EL (cell line): ENCODE data around the gene NUTM1.
"Not testable (repeated sequence)": the region's sequence is repeated elsewhere in the genome, so short reads cannot be mapped to it uniquely, and the experiment has no call there.

Experiments
- DNase-seq: peaks from one replicate; pipeline ENCODE4 v3.0.0-alpha.2; 2016

NUTM1 gene

DNA sequence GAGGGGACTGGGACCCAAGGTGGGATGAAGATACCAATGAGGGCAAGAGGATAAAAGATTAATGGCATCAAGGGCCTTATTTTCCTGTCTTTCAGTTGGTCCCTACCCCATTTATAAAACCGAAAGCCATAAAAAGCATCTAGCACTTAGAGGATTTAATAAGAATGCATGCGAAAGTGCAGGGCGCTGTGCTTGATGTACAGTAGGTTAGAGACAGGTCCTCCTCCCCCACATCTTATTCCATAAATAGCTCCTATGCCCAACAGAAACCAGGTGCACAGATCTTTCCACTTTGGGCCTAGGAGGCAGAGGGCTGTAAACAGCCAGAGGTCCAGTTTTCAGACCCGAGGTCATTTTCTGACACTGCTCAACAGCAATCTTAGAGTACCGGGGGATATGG lies 22.7 kb downstream of the NUTM1 start:
- no peak for DNase-seq

DNA sequence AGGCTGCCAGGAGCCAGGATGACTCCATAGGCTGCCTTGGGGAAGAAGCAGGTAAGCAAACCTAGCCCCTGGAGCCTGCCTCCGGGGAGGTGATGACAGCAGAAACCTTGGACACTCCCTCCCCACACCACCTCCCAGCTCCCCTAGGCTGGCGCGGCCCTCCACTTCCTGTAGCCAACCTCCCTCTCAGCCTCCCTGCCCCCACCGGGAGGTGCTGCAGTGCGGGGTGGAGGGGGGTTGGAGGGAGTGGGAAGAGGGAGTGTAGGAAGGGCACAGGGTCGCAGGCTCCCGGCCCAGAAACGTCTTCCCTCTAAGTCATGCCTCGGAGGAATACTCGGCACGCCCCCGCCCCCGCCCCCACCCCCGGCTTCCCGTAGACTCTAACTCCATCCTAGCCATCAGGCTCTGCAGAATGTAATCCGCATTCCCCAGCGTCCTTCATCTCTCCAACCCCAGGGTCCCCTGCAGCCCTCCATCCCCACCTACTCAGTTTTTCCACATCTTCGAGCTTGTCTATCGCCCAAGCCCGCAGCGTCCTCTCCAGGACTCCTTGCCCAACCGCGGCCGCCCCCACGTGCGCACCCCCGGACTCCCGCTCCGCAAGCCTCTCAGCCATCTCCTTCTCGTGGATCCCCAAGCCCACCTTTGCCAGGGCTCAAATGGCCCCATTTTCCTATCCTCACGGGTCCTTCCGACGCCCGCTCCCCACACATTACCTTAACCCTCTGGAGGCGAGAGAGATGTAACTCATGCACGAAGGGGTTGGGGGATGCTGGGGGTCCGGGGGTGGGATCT lies 23.4 kb downstream of the NUTM1 start:
- peak; percentile 76 for DNase-seq

DNA sequence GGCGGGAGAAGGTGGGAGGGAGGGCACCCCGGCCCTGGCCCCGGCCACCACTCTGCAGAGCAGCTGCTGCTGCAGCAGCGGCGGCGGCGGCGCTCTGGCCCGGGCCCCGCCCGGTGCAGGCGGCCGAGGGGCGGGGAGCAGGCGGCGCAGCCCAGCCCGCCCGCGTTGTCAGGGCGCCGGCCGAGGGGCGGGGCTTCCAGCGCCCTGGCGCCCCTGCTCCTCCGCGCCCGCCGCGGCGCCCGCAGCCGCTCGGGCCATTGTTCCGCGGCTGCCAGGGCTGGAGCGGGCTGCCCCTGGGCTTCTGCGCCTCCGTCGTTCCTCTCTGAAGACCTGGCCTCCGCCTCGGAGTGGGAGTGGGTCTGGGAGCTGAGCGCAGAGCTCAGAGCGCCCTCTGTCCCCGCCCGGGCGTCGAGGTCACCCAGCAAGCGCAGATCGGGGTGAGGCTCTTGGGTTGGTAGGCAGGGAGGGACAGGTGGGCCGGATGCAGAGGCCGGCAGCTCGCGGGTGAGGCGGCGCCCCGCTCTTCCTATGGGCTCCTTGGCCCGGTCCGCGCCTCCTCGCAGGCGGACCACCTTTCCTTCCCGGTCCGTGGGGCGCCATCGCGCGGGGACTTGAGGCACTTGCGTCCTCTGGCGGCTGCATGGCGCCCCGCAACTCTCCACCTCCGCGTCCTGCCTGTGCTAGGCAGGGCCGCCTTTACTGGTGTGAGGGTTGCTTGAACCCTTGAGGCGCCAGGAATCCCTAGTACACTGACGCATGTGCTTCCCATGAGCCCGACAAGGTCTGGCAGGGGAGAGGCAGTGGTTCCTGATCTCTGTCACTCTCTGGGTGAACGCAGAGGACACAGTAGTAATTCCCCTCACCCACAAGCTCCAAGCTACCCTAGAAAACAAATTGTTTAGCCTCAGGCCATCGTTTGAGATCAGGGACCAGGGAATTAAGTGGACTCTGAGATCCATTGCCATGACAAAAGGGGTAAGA lies 24.3 kb downstream of the NUTM1 start, which contains the start of gene LPCAT4:
Gene LPCAT4, minus strand, starts transcription at position 96 of the 981 bp plus-strand sequence. CDS start 96 bp downstream, outside the sequence.
- DNase-seq, result peak; percentile 87

DNA sequence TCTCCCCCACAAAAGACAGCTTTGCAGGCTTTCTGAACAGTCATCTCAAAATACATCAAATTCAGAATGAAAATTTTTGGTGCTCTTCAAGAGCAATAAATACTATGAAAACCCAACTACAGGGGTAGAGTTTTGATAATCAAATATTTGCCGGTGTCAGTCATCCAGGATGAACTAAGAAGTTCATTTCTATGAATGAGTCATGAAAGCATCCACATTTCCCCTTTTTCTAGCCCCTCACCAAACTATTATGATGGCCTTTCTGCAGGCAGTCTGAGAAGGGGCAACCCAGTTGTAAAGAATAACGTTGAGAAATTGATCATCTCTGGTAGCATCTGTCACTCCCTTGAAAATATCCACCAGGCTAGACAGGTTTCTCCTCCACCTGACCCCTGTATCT lies 27.0 kb downstream of the NUTM1 start:
- DNase-seq, result no peak

DNA sequence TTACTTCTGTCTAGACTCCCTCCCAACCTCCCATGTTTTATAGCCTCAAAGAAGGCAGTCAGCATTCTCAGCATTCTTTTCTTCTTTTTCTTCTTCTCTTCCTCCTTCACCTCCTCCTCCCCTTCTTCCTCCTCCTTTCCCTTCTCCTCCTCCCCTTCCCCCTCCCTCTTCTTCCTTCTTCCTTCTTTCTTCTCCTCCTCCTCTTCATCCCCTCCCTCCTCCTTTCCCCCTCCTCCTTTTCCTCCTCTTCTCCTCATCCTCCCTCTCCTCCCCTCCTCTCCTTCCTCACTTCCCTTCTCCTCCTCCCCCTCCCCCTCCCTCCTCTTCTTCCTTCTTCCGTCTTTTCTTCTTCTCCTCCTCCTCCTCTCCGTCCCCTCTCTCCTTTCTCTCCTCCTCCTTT lies 27.5 kb downstream of the NUTM1 start:
- no peak for DNase-seq

DNA sequence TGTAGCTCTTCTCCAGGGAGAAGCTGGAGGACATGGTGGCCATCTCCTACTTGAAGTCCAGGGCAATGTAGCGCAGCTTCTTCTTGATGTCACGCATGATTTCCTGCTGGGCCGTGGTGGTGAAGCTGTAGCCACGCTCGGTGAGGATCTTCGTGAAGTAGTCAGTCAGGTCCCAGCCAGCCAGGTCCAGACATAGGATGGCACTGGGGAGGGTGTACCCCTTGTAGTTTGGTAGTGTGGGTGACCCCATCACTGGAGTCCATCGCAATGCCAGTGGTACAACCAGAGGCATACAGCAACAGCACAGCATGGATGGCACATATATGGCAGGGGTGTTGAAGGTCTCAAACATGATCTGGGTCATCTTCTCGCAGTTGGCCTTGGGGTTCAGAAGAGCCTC lies 30.8 kb downstream of the NUTM1 start:
- DNase-seq, result no peak

DNA sequence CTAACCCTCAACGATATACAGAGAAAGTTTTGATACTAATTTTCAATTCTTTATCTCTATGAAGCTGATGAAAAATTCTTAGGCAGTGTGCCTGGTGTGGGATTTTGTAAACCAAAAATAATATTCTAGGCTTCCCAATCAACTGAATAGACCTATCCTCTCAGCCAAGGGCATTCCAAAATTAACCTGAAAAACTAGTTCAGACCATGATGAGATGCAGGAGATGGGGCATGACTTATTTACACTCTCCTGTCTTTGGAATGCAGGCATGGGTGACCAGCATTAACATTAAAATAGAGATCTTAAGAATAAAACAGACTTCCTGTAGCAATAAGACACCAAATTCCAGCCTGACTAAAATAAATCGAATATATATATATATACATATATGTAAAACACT lies 31.7 kb downstream of the NUTM1 start:
- DNase-seq, result no peak

DNA sequence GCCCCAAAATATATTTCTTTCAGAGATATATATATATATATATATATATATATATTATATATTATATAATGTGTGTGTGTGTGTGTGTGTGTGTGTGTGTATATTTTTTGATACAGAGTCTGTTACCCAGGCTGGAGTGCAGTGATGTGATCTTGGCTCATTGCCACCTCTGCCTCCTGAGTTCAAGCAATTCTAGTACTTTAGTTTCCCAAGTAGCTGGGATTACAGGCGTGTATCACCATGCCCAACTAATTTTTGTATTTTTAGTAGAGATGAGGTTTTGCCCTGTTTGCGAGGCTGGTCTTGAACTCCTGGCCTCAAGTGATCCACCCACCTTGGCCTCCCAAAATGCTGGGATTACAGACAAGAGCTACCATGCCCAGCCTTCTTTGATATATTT lies 32.4 kb downstream of the NUTM1 start:
- not testable (repeated sequence) for DNase-seq

DNA sequence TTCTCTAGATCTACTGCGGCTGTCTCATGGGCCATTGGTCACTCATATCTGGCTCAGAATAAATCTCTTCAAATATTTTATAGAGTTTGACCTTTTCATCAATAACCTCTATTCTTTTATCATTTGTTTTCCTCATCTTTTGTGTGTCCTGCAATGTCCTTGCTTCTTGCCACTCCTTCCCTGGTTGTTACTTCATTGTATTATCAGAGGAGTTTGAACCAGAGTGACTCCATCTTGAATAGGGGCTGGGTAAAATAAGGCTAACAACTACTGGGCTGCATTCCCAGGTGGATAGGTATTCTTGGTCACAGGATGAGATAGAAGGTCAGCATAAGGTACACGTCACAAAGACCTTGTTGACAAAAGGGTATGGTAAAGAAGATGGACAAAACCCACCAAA lies 33.7 kb downstream of the NUTM1 start:
- no peak for DNase-seq

DNA sequence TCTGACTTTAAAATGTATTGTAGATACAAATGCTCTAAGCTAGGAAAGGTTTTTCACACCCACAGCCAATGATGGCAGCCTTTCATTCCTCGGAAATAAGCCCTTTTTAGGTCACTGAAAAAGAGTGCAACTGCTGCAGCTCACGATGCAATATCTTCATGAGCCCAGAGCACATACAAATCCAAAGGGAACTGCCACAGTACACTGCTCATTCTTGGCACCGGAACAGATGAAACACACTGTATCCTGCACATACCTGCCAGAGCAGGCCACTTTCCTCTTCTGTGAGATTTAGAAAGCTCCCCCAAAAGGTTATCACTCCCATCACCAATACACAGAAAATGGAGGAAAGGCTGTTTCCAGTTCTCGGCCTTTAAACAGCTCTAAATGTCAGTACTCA lies 37.4 kb downstream of the NUTM1 start:
- DNase-seq, result not testable (repeated sequence)

DNA sequence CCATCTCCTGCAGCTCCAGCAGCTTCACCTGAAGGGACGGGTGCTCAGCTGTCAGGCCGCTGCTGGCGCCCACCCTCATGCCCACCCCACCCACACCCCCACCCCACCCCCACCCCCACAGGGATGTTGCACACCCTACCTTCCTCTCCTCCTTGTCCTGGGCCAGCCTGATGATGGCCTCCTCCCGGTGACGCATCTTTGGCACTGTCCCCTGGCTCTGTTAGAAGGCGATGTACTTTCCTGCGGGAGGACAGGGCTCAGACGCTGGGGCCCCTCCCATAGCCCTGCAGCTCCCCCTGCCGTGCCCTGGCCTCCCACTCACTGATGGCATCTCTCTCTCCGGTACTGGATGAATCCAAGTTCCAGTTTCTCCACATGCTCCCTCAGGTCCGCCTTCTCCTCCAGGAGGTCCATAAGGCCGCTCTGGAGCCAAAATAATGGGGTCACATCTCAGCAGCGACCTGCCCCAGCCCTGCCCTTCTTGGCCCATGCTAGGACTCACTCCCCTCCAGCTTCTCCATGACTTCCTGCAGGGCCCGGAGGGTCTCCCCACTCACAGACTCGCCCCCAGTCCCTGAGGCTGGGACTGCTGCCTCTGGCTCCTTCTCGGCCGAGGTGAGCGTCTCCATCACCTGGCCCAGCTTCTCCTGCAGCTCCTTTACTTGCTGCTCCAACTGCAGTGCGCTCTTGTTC lies 38.9 kb downstream of the NUTM1 start:
- DNase-seq, result not testable (repeated sequence)

DNA sequence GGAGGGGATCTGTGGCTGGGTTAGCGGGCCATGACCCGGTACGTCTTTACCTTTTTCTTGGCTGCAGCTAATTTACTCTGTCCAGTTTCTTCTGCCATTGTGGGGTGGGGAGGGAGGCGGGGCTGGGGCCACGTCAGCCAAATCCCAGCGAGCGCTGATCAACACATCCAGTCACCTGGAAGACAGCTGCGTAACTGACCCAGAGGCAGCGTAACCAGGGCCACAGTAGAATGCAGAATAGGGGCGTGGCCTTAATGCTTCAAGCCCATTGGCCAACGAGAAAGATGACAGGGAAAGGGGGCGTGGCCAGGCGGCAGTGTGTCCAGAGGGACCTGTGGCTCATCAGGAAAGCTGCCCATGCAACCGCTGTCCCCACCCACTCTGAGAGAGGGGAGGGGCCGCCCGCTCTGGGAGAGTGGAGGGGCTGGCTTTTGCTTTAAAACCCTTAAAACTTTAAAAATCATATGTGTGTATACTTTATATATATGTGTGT lies 46.5 kb downstream of the NUTM1 start:
- not testable (repeated sequence) for DNase-seq

DNA sequence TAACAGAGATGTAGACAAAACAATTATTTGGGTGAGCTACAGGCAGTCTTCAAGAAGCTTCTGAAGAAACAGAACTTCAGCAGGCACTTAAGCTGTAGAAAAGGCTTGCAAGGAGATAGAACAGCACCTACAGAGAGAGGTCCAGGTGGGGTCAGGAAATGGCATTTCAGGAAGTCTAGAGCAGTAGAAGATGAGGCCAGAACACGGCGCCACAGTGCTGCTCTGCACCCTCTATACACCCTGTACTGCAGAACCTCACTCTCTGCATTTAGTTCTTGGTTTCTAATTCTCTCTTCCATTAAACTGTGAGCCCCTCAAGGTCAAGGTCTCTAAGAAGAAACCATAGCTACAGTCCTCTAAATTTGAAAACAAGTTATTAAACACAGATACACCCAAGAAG lies 49.9 kb downstream of the NUTM1 start:
- not testable (repeated sequence) for DNase-seq

DNA sequence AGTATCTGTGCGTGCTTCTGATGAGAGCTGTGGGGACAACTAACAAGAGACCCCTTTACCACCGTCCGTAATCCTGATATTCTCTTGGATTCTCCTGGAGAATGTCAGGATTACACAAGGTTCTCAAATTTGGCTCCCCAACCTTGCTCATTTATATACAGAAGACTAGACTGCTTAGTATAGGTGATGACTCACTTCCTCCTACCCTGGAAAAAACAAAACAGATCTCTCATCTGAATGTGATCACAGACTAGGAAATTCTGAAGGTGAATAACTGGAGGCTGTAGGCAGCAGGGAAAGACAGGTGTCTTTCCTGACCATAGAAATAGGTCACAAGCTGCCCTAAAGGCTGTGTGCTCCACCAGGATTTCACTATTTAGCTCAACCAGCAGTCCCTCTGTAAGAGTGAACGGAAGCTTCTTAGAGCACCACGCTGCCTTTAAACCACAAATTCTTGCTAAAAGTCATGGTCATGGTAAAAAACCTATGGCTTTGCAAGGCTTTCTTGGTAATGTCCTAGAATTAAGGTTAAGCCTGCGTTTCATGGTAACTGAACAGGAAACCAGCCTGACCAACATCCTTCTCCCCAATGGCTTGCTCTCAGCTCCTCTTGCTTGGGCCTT lies 54.6 kb downstream of the NUTM1 start:
- DNase-seq, result not testable (repeated sequence)

DNA sequence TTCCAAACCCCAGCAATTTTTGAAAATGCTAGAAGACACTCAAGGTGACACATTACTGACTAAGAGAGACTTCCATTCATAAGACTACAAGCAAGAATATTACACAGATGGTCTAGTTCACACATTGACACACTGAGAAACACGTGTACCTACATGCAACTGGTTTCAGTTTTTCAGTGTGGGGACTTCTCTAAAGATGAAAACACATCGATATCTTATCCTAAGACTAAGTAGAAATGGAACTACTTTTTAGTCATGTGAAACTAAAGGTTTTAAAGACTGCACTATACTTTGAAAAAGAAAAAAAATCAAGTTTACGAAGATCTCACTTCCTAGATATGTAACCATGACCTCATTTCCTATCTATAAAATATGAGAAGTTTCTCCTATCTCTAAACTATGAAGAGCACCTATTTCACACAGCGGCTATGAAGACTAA lies 60.1 kb downstream of the NUTM1 start:
- DNase-seq, result not testable (repeated sequence)

DNA sequence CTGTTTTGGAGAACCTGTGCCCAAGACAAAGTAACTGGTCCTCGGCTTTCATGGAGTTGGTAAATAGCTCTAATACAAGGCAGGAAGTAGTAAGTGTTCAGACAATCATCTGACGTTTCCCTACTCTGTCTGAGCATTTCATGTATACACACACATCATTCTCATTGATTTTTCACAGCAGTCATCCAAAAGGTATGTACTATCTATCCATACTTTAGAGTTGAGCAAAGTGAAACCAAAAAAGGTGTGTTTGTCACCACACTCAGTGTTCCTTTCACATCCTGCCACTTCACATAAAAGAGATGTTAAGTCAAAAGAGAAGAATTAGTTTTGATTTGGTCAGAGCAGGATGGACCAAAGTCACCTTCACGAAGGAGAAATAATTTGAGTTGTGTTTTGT lies 60.8 kb downstream of the NUTM1 start:
- not testable (repeated sequence) for DNase-seq
